Left lung (tissue), 10 donors: Measurements from ENCODE around the gene ST13. TPM values are rescaled to one million over a fixed set of nuclear protein-coding genes. Genes with fewer than 3 reads are reported as not detected.
A peak's percentile ranks its signal among the peaks of the same experiment; 100 is the strongest.
"Not testable (repeated sequence)": the region's sequence is repeated elsewhere in the genome, so short reads cannot be mapped to it uniquely, and the experiment has no call there.

Experiments used
- ATAC-seq: fragments of 200-7000 bp; cut with Tn5 transposase; one replicate; pipeline ENCODE4 v1.9.1; 2020; ENCODE audit warnings: moderate library complexity
- DNase-seq, 4 donors: peaks; one replicate each; pipeline ENCODE4 v3.0.0-alpha.2; 2013 to 2020
- H3K27ac ChIP-seq, 2 donors: fragments of 200-600 bp; sonication (generic) in 1 of 2; one replicate each; pipeline versions ENCODE4 v1.5.0 to v1.8.0; 2020 to 2021
- H3K27me3 ChIP-seq, 2 donors: fragments of 200-600 bp; sonication (generic) in 1 of 2; one replicate each; pipeline versions ENCODE4 v1.5.0 to v1.8.0; 2020 to 2021
- H3K36me3 ChIP-seq, 2 donors: fragments of 200-600 bp; sonication (generic) in 1 of 2; one replicate each; pipeline versions ENCODE4 v1.5.0 to v1.8.0; 2020 to 2021
- H3K4me1 ChIP-seq, 2 donors: fragments of 200-600 bp; one replicate each; pipeline ENCODE4 v1.8.0; 2021
- H3K4me3 ChIP-seq, 2 donors: fragments of 200-600 bp; sonication (generic) in 1 of 2; one replicate each; pipeline versions ENCODE4 v1.5.0 to v1.8.0; 2020 to 2021; ENCODE audit warnings: mild to moderate bottlenecking in 1 of 2
- H3K9me3 ChIP-seq, 2 donors: fragments of 200-600 bp; sonication (generic) in 1 of 2; one replicate each; pipeline versions ENCODE4 v1.5.0 to v1.8.0; 2020 to 2021
- CTCF ChIP-seq, 2 donors: fragments of 200-600 bp; sonication (generic) in 1 of 2; IDR thresholded peaks; one replicate each; pipeline versions ENCODE4 v1.5.0 to v1.8.0; 2021; ENCODE audit warnings: antibody characterized with exemption in 2 of 2
- intact Hi-C, 2 donors: fragments of 100-400 bp; cut with DNase I; formaldehyde crosslinking; loops; one replicate each; pipeline versions ENCODE4 v1.11.2 to v1.14.2; 2022
- polyA plus RNA-seq, 6 donors: library from polyadenylated mRNA; unstranded; fragments of 120-200 nt; gene quantifications; one replicate each; pipeline ENCODE4 v1.2.1, GENCODE V29; 2013; ENCODE audit not compliant: insufficient read length in 6 of 6
- total RNA-seq, 2 donors: library from RNA; stranded (reverse); fragmentation: NEBNext Ultra II Directional; extraction: Animal tissue kit (Norgen Biotek cat#: 25700); gene quantifications; one replicate each; pipeline ENCODE4 v1.2.1, GENCODE V29; 2021
- donor health status: DM: no; HTN: yes; CAD: no.
- donor health status: DM: no; HTN: no; CAD: no.

ST13 gene
- total and polyA plus RNA-seq, 8 donors: 161 to 638 (median 566) TPM

- intact Hi-C loops: no loop called here
- no peak for ATAC-seq
Observed at GRCh38 chr22:40857309-40857855, 943 bp upstream of the ST13 start.

GRCh38 chr22:40855979-40856512, 393 bp downstream of the ST13 start:
- ATAC-seq (peak; percentile 33), DNase-seq (peak in 3 of 4 donors; percentile 33 to 84 (median 43))
- Histone ChIP-seq H3K4me1 (peaks cover 41 to 44% of the 10 kb centered on the region in 2 donors), H3K4me3 (peak overlapping the region; percentile 73 to 93), H3K9me3 (no peaks in the 10 kb centered on the region), H3K36me3 (peaks cover 0 to 4% of the 10 kb centered on the region in 2 donors), H3K27me3 (no peaks in the 10 kb centered on the region), H3K27ac (peak overlapping the region; percentile 98 to 99)
- no peak for TF ChIP-seq CTCF (IDR thresholded peaks at IDR 0.05)
- intact Hi-C loops: no loop called here

More at GRCh38 chr22:40857309-40857855, 943 bp upstream of the ST13 start:
- no peak for DNase-seq
- peaks cover 41 to 44% of the 10 kb centered on the region in 2 donors for H3K4me1 ChIP-seq
- H3K4me3 ChIP-seq: peak overlapping the region; percentile 73 to 93
- H3K27me3 ChIP-seq: no peaks in the 10 kb centered on the region
- H3K27ac ChIP-seq: peak overlapping the region; percentile 98 to 99
- peaks cover 0 to 4% of the 10 kb centered on the region in 2 donors for H3K36me3 ChIP-seq
- TF ChIP-seq CTCF (IDR thresholded peaks at IDR 0.05): no peak
- no peaks in the 10 kb centered on the region for H3K9me3 ChIP-seq

- no peaks in the 10 kb centered on the region for H3K27me3 ChIP-seq
- DNase-seq: peak in 1 of 4 donors; percentile 28
Observed at GRCh38 chr22:40855071-40855978, 1.1 kb downstream of the ST13 start.

GRCh38 chr22:40853961-40854360, 2.5 kb downstream of the ST13 start:
- Histone ChIP-seq H3K4me1 (peaks cover 41 to 49% of the 10 kb centered on the region in 2 donors), H3K4me3 (peak overlapping the region in 1 of 2 donors; percentile 93), H3K9me3 (no peaks in the 10 kb centered on the region), H3K27me3 (no peaks in the 10 kb centered on the region), H3K36me3 (peaks cover 0 to 19% of the 10 kb centered on the region in 2 donors), H3K27ac (no peak overlapping the region)
- TF ChIP-seq CTCF (IDR thresholded peaks at IDR 0.05): no peak
- DNase-seq (no peak), ATAC-seq (no peak)
- intact Hi-C loops: no loop called here

More at GRCh38 chr22:40855071-40855978, 1.1 kb downstream of the ST13 start:
- Histone ChIP-seq H3K4me1 (peaks cover 41 to 49% of the 10 kb centered on the region in 2 donors), H3K27ac (peak overlapping the region; percentile 98 to 99), H3K36me3 (peaks cover 0 to 6% of the 10 kb centered on the region in 2 donors), H3K9me3 (no peaks in the 10 kb centered on the region), H3K4me3 (peak overlapping the region; percentile 73 to 93)
- TF ChIP-seq CTCF (IDR thresholded peaks at IDR 0.05): no peak
- ATAC-seq: no peak
- intact Hi-C loops: no loop called here

GRCh38 chr22:40853333-40853732, 3.1 kb downstream of the ST13 start:
- intact Hi-C loops: no loop called here

GRCh38 chr22:40845816-40846215, 10.6 kb downstream of the ST13 start:
- intact Hi-C loops, H3K4me1 ChIP-seq, H3K9me3 ChIP-seq, H3K27me3 ChIP-seq, H3K27ac ChIP-seq, ATAC-seq, H3K4me3 ChIP-seq, DNase-seq: not testable (repeated sequence)
- peaks cover 0 to 99% of the 10 kb centered on the region in 2 donors for H3K36me3 ChIP-seq

More at GRCh38 chr22:40853333-40853732, 3.1 kb downstream of the ST13 start:
- H3K4me3 ChIP-seq: no peak overlapping the region
- H3K36me3 ChIP-seq: peaks cover 0 to 26% of the 10 kb centered on the region in 2 donors
- no peak for ATAC-seq
- H3K4me1 ChIP-seq: peaks cover 37 to 48% of the 10 kb centered on the region in 2 donors
- H3K27ac ChIP-seq: no peak overlapping the region
- no peak for DNase-seq
- H3K27me3 ChIP-seq: no peaks in the 10 kb centered on the region
- TF ChIP-seq CTCF (IDR thresholded peaks at IDR 0.05): no peak
- H3K9me3 ChIP-seq: no peaks in the 10 kb centered on the region
